Measurements from ENCODE around the gene TSHZ2. TPM values are rescaled to one million over a fixed set of nuclear protein-coding genes. Genes with fewer than 3 reads are reported as not detected.

The TSHZ2 gene
- total RNA-seq, 1 donor from 2014 or later: 1.6 TPM

- DNase-seq (ENCODE audit: low read depth) (no peak), FAIRE-seq (peak; percentile 7)
- no peak for TF ChIP-seq CTCF (IDR thresholded peaks at IDR 0.05; ENCODE audit: insufficient read depth, low read length, severe bottlenecking)
- Histone ChIP-seq H3K27me3 (ENCODE audit: control insufficient read depth, insufficient read depth, low read length) (no peaks in the 10 kb centered on the region), H3K4me3 (ENCODE audit: low read depth, low read length) (no peak overlapping the region), H3K36me3 (ENCODE audit: control insufficient read depth, insufficient read depth, low read length) (no peaks in the 10 kb centered on the region)
These were observed 80.2 kb downstream of the TSHZ2 start for GRCh38 chr20:53052380-53052779.

- no peak for TF ChIP-seq CTCF (IDR thresholded peaks at IDR 0.05; ENCODE audit: insufficient read depth, low read length, severe bottlenecking)
- no peaks in the 10 kb centered on the region for H3K36me3 ChIP-seq (ENCODE audit: control insufficient read depth, insufficient read depth, low read length)
- H3K4me3 ChIP-seq (ENCODE audit: low read depth, low read length): no peak overlapping the region
- FAIRE-seq (no peak), DNase-seq (ENCODE audit: low read depth) (no peak)
- no peaks in the 10 kb centered on the region for H3K27me3 ChIP-seq (ENCODE audit: control insufficient read depth, insufficient read depth, low read length)
These were observed 81.4 kb downstream of the TSHZ2 start for GRCh38 chr20:53053595-53053994.

- TF ChIP-seq CTCF (IDR thresholded peaks at IDR 0.05; ENCODE audit: insufficient read depth, low read length, severe bottlenecking): no peak
- no peak for FAIRE-seq
- Histone ChIP-seq H3K4me3 (ENCODE audit: low read depth, low read length) (no peak overlapping the region), H3K36me3 (ENCODE audit: control insufficient read depth, insufficient read depth, low read length) (no peaks in the 10 kb centered on the region), H3K27me3 (ENCODE audit: control insufficient read depth, insufficient read depth, low read length) (no peaks in the 10 kb centered on the region)
- no peak for DNase-seq (ENCODE audit: low read depth)
These were observed 83.4 kb downstream of the TSHZ2 start for GRCh38 chr20:53055367-53056067.

GRCh38 chr20:53057579-53057978, 85.4 kb downstream of the TSHZ2 start:
- FAIRE-seq: peak; percentile 13

GRCh38 chr20:53059848-53060247, 87.7 kb downstream of the TSHZ2 start:
- Histone ChIP-seq H3K4me3 (ENCODE audit: low read depth, low read length) (no peak overlapping the region), H3K36me3 (ENCODE audit: control insufficient read depth, insufficient read depth, low read length) (no peaks in the 10 kb centered on the region), H3K27me3 (ENCODE audit: control insufficient read depth, insufficient read depth, low read length) (no peaks in the 10 kb centered on the region)
- no peak for DNase-seq (ENCODE audit: low read depth)
- no peak for TF ChIP-seq CTCF (IDR thresholded peaks at IDR 0.05; ENCODE audit: insufficient read depth, low read length, severe bottlenecking)
- FAIRE-seq: no peak

More at GRCh38 chr20:53057579-53057978, 85.4 kb downstream of the TSHZ2 start:
- TF ChIP-seq CTCF (IDR thresholded peaks at IDR 0.05; ENCODE audit: insufficient read depth, low read length, severe bottlenecking): no peak
- H3K36me3 ChIP-seq (ENCODE audit: control insufficient read depth, insufficient read depth, low read length): no peaks in the 10 kb centered on the region
- no peak overlapping the region for H3K4me3 ChIP-seq (ENCODE audit: low read depth, low read length)
- H3K27me3 ChIP-seq (ENCODE audit: control insufficient read depth, insufficient read depth, low read length): no peaks in the 10 kb centered on the region
- no peak for DNase-seq (ENCODE audit: low read depth)
